Panc1 (cell line): ENCODE data around the gene PRPF4. TPM values are rescaled to one million over a fixed set of nuclear protein-coding genes. Genes with fewer than 3 reads are reported as not detected.

ENCODE experiments used
- ATAC-seq: fragments of 200-7000 bp; cut with Tn5 transposase; 2 replicates; pipeline ENCODE4 v1.9.1; 2020; ENCODE audit warnings: mild to moderate bottlenecking, moderate library complexity
- BruUV-seq: library from RNA; stranded (reverse); fragments of 400-500 nt; replicated peaks from 2 replicates; lab custom pipeline; 2021; lab: Mats Ljungman, UMichigan
- CTCF ChIA-PET: fragments of 300-600 bp; sonication (Branson Sonifier 250); formaldehyde crosslinking; loops from one replicate; lab custom pipeline; 2022; ENCODE audit warnings: antibody characterized with exemption; lab: Charles Lee
- POLR2A ChIA-PET: fragments of 300-600 bp; sonication (Branson Sonifier 250); formaldehyde crosslinking; loops from one replicate; lab custom pipeline; 2022; ENCODE audit warnings: antibody characterized with exemption; lab: Charles Lee
- DNase-seq: peaks from one replicate; pipeline ENCODE4 v3.0.0-alpha.2; 2010; ENCODE audit warnings: low read depth, low spot score
- H3K27ac ChIP-seq: 2 replicates; pipeline ENCODE4 v1.5.1; 2011; ENCODE audit warnings: mild to moderate bottlenecking, low read length, inconsistent platforms
- H3K27me3 ChIP-seq: fragments of 200-500 bp; sonication (Bioruptor generic); 2 replicates; pipeline ENCODE4 v1.6.0; 2014; ENCODE audit warnings: low read length, inconsistent platforms; ENCODE audit not compliant: control insufficient read depth, insufficient read depth
- H3K36me3 ChIP-seq: fragments of 200-500 bp; sonication (Bioruptor generic); 2 replicates; pipeline ENCODE4 v1.5.1; 2014; ENCODE audit warnings: inconsistent platforms, mild to moderate bottlenecking, low read length, moderate library complexity; ENCODE audit not compliant: control insufficient read depth, insufficient read depth
- H3K4me1 ChIP-seq: 2 replicates; pipeline ENCODE4 v1.5.1; 2011; ENCODE audit warnings: inconsistent platforms, mild to moderate bottlenecking, low read length, moderate library complexity; ENCODE audit not compliant: control insufficient read depth, insufficient read depth
- H3K4me3 ChIP-seq, 2 experiments: 2 replicates each; pipeline ENCODE4 v1.5.1; 2011 to 2012; ENCODE audit warnings: low read depth in 2 of 2, low read length in 2 of 2, mild to moderate bottlenecking in 2 of 2, inconsistent platforms in 1 of 2, moderate library complexity in 1 of 2
- H3K9me3 ChIP-seq: fragments of 200-500 bp; sonication (Bioruptor generic); 2 replicates; pipeline ENCODE4 v1.5.1; 2014; ENCODE audit warnings: low read depth, mild to moderate bottlenecking, inconsistent platforms, low read length, moderate library complexity; ENCODE audit not compliant: control insufficient read depth, insufficient read depth
- CTCF ChIP-seq: fragments of 450-650 bp; IDR thresholded peaks from 2 replicates; pipeline ENCODE4 v1.5.1; 2017; ENCODE audit warnings: mild to moderate bottlenecking
- POLR2AphosphoS5 ChIP-seq: IDR thresholded peaks from 2 replicates; pipeline ENCODE4 v1.6.1; 2012; ENCODE audit warnings: mild to moderate bottlenecking, low read depth, low read length, moderate library complexity
- SIN3A ChIP-seq: IDR thresholded peaks from 2 replicates; pipeline ENCODE4 v1.6.1; 2012; ENCODE audit warnings: low read depth, mild to moderate bottlenecking, low read length, moderate library complexity, borderline replicate concordance; ENCODE audit not compliant: insufficient read depth
- TCF7L2 ChIP-seq: IDR thresholded peaks from 2 replicates; pipeline ENCODE4 v1.6.1; 2011; ENCODE audit warnings: mild to moderate bottlenecking, low read depth, low read length, inconsistent platforms
- in situ Hi-C: cut with HindIII; loops from 2 replicates; pipeline ENCODE4 v1.10.0; 2016; ENCODE audit warnings: low sequenced_read_pairs, low pct_unique_long_range_greater_than_20kb
- intact Hi-C: fragments of 100-400 bp; cut with micrococcal nuclease; formaldehyde crosslinking; loops from one replicate; pipeline ENCODE4 v1.10.0; 2022; ENCODE audit not compliant: unreplicated experiment
- total RNA-seq: library from RNA; stranded (reverse); gene quantifications from one replicate; pipeline ENCODE4 v1.2.1, GENCODE V29; 2021; ENCODE audit not compliant: unreplicated experiment
- TF ChIP-seq, protein P1 (sequence below), 2 experiments: IDR thresholded peaks; 2 replicates each; pipeline ENCODE4 v1.6.1; 2011 to 2012; ENCODE audit warnings: low read depth in 2 of 2, control low read depth in 1 of 2, low read length in 1 of 2, mild to moderate bottlenecking in 1 of 2, moderate library complexity in 1 of 2; ENCODE audit not compliant: insufficient read depth in 1 of 2

The PRPF4 gene
- total RNA-seq, 1 experiment from 2014 or later, result 28.9 TPM

DNA sequence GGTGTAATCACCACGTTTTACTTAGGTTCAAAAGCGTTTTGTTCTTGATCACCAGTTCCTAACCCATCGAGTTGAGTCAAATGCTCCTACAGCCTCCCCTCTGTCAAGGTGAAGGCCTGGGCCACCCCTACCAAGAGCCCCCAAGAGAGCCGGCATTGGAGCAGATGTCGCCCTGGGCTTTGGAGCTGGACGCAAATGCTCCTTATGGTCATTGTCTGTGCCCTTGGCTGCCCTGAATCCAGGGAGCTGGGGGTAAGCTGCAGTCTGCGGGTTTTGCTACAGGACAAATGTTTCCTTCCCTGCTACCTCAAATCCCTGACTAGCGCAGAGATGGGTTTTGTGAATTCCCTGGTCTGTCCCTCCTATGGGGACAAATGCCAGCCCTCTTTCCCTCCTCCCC, 22.9 kb downstream of the PRPF4 start:
- intact Hi-C loops, result no loop called here
- H3K27me3 ChIP-seq, result no peaks in the 10 kb centered on the region; the same call in 1 of the 2 replicates
- no peaks in the 10 kb centered on the region for H3K4me1 ChIP-seq
- no TSS peak for BruUV-seq
- TF ChIP-seq SIN3A (no peak), TCF7L2 (no peak), CTCF (no peak), POLR2AphosphoS5 (no peak)
- TF ChIP-seq, protein P1, sequence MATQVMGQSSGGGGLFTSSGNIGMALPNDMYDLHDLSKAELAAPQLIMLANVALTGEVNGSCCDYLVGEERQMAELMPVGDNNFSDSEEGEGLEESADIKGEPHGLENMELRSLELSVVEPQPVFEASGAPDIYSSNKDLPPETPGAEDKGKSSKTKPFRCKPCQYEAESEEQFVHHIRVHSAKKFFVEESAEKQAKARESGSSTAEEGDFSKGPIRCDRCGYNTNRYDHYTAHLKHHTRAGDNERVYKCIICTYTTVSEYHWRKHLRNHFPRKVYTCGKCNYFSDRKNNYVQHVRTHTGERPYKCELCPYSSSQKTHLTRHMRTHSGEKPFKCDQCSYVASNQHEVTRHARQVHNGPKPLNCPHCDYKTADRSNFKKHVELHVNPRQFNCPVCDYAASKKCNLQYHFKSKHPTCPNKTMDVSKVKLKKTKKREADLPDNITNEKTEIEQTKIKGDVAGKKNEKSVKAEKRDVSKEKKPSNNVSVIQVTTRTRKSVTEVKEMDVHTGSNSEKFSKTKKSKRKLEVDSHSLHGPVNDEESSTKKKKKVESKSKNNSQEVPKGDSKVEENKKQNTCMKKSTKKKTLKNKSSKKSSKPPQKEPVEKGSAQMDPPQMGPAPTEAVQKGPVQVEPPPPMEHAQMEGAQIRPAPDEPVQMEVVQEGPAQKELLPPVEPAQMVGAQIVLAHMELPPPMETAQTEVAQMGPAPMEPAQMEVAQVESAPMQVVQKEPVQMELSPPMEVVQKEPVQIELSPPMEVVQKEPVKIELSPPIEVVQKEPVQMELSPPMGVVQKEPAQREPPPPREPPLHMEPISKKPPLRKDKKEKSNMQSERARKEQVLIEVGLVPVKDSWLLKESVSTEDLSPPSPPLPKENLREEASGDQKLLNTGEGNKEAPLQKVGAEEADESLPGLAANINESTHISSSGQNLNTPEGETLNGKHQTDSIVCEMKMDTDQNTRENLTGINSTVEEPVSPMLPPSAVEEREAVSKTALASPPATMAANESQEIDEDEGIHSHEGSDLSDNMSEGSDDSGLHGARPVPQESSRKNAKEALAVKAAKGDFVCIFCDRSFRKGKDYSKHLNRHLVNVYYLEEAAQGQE (IDR thresholded peaks at IDR 0.05; ENCODE audit: insufficient read depth in 1 of 2, low read depth in 2 of 2, low read length in 1 of 2), result no peak
- H3K4me3 ChIP-seq, result no peak overlapping the region
- no peaks in the 10 kb centered on the region for H3K36me3 ChIP-seq
- in situ Hi-C loops, result no loop called here
- ATAC-seq (no peak), DNase-seq (no peak)
- CTCF ChIA-PET, result no interaction called here
- POLR2A ChIA-PET, result no interaction called here
- H3K27ac ChIP-seq, result no peak overlapping the region
- H3K9me3 ChIP-seq, result no peaks in the 10 kb centered on the region

DNA sequence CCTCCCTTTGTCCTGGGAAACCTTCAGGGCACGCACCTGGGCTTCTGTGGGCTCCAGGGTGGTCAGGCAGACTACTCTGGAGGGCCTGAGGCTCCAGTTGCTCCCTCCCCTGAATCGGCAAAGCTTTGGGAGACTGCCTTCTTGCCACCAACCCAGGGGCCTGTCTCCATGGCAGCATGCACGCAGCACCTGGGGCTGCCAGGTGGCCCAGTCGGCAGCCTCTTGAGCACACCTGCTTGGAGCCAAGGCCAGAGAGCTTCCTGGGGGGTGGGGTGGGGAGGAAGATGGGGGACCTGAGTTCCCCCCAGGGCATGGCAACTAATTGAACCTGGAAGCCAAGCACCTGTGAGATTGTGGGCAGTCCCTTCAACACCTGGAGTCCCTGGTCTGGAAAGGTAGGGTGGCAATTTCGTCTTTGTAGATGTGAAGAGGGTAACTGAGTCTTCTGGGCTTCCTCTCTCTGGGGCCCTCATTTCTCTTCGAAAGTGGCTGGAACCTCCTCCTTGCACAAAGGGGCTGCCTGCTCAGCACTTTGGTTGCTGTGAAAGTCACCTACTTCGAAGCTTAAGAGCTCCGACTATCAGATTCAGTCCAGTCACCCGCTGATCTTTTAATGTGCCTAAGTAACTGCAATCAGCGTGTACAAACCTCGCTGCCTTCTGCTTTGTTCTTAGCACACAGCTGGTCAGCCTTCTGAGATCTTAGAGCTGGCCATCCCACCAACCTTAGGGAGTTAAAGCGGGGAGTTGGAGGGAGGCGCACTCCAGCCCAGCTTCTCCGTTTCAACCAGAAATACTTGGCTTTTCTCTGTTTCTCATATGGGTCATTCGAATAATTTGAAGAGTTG, 23.7 kb downstream of the PRPF4 start:
- H3K36me3 ChIP-seq, result no peaks in the 10 kb centered on the region
- no peak overlapping the region for H3K27ac ChIP-seq
- BruUV-seq, result no TSS peak
- TF ChIP-seq TCF7L2 (no peak), SIN3A (no peak), CTCF (no peak), POLR2AphosphoS5 (no peak)
- TF ChIP-seq, protein P1 (IDR thresholded peaks at IDR 0.05; ENCODE audit: insufficient read depth in 1 of 2, low read depth in 2 of 2, low read length in 1 of 2), result no peak
- intact Hi-C loops, result no loop called here
- CTCF ChIA-PET, result no interaction called here
- no peak overlapping the region for H3K4me3 ChIP-seq
- ATAC-seq (no peak), DNase-seq (no peak)
- POLR2A ChIA-PET, result no interaction called here
- in situ Hi-C loops, result no loop called here
- H3K4me1 ChIP-seq, result no peaks in the 10 kb centered on the region
- no peaks in the 10 kb centered on the region; the same call in 1 of the 2 replicates for H3K27me3 ChIP-seq
- H3K9me3 ChIP-seq, result no peaks in the 10 kb centered on the region
